22Rv1 (cell line): ENCODE results near the gene TMEM53.

ENCODE experiments used
- H3K27ac ChIP-seq: fragments of 450-650 bp; 2 replicates; pipeline ENCODE4 v1.5.1; 2017
- ZFX ChIP-seq: fragments of 450-650 bp; IDR thresholded peaks from 2 replicates; pipeline ENCODE4 v1.6.1; 2017; ENCODE audit warnings: antibody characterized with exemption, borderline replicate concordance
- TF ChIP-seq, protein P1 (sequence below): fragments of 450-650 bp; IDR thresholded peaks from 2 replicates; pipeline ENCODE4 v1.5.1; 2017; ENCODE audit warnings: mild to moderate bottlenecking

TMEM53 gene

DNA sequence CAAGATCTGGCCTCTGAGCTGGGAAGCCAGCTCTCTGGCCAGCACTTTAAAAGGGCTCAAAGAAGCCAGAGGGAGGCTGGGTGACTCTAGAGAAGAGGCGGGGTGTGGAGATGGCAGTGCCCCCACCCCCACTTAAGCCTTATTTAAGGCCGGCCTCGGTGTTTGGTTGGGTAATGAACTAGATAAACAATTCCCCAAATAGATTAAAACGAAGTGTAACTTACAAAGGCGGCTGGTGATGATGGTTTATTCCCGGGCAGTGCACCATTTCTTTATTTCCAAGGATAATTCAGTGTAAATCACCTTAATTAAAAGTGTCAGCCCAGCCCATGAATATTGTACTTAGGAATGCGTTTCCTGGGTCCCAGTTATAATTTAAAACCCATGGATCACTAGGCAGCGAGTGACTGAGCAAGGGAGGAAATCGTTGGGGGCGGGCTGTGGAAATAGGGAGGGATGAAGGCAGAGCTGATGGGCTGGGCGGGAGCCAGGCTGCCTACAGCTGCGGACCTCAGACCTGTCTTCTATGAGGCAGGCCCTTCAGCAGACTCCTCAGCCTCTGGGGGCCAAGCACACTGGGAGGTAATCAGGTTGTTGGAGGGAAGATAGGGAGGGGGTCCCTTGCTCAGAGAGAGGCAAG is 54.9 kb downstream of the TMEM53 start:
- no peak for TF ChIP-seq ZFX
- TF ChIP-seq, protein P1, sequence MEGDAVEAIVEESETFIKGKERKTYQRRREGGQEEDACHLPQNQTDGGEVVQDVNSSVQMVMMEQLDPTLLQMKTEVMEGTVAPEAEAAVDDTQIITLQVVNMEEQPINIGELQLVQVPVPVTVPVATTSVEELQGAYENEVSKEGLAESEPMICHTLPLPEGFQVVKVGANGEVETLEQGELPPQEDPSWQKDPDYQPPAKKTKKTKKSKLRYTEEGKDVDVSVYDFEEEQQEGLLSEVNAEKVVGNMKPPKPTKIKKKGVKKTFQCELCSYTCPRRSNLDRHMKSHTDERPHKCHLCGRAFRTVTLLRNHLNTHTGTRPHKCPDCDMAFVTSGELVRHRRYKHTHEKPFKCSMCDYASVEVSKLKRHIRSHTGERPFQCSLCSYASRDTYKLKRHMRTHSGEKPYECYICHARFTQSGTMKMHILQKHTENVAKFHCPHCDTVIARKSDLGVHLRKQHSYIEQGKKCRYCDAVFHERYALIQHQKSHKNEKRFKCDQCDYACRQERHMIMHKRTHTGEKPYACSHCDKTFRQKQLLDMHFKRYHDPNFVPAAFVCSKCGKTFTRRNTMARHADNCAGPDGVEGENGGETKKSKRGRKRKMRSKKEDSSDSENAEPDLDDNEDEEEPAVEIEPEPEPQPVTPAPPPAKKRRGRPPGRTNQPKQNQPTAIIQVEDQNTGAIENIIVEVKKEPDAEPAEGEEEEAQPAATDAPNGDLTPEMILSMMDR = no peak
- no peak overlapping the region for H3K27ac ChIP-seq

DNA sequence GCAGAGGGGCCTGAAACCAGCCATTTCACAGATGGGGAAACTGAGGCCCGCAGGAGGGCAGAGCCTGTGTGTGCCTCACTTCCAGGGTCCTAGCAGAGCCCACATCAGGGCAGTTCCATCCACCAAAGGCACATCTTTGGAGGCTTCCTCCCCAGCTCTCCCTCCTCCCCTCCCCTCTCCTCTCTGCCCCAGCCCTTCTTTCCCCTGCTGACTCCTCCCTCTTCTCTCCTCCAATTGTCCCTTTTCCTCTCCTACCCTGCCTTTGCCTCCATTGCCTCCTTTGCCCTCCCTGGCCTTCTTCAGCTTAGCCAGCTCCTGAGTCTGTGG is 56.6 kb downstream of the TMEM53 start:
- TF ChIP-seq, protein P1 = no peak
- TF ChIP-seq ZFX = no peak
- no peak overlapping the region for H3K27ac ChIP-seq

DNA sequence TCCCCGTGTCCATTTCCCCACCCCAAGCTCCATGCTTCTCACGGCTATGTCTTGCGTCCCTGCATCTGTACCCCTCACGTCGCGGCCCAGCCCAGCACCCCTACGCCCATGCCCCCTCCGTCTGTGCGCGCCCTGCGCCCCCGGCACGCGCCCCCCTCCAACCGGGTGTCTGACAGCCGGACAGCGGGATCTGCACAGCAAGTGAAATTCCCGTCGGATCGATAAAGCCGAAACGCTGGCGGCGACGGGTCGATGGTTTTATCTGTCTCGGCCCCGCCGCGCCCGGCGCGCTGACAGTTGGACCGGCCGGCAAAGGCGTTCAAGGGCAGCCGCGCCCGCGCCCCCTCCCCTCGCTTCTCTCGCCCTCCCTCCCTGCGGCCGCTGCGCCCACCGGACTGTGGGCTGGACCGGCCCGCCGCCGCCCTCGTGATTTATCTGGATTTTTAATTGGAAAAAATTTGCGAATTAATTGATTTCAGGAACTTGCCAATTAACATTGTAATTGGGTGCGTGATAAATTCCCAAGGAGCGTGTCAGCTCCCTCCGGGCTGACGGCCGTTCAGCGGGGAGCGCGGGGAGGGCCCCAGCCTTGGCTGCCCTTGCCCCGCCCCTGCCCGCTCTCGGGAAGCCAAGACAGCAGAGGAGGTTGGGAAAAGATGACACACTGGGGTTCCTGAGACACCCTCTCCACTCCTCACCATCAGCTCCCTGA is 57.1 kb downstream of the TMEM53 start:
- no peak overlapping the region for H3K27ac ChIP-seq

DNA sequence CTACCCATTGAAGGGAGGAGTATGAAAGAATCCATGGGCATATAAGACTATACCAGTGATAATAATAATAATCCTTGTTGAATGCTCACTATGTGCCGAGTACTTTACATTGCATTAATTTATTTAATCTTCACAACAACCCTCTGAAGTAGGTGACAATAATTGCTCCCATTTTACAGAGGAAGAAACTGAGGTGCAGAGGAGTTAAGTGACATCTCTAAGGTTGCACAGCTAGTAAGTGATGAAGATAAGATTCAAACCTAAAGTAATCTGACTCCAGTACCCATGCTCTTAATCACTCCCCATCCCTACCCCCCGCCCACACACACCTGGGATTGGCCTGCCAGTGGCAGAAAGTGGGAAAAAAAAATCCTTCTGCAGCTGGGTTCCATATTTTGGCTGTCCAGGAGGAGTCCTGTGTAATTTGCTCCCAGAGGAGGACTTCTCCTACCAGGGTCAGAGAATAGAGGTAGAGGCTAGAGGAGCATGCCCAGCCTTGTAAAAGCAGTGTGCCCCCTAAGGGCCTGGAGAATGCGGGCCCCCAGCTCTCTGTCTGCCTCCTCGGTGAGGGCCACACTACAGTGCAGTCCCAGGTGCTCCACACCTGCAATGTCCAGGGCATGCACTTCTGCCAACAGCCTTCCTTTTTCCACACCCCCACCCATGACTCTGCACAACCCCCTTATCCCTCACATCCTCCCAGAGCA is 57.8 kb downstream of the TMEM53 start:
- H3K27ac ChIP-seq = no peak overlapping the region
- TF ChIP-seq, protein P1 = no peak
- no peak for TF ChIP-seq ZFX

More for the DNA sequence above, 57.1 kb downstream of the TMEM53 start:
- no peak for TF ChIP-seq ZFX
- TF ChIP-seq, protein P1 = no peak

DNA sequence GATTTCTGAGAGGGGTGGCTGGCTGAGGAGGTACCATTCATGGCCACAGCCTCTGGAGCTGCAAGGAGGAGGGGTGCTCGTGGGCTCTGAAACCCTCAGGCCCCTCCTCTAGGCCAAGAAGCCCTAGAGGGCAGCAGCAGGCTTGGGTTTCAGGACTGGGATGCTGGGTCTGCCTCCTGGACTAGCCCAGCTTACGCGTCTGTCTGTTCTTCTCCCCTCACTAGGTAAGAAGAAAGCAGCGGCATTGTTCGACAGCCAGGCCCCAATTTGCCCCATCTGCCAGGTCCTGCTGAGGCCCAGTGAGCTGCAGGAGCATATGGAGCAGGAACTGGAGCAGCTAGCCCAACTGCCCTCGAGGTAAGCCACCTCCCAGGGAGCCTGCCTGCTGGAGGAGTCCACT is 60.3 kb downstream of the TMEM53 start:
- TF ChIP-seq ZFX = no peak
- TF ChIP-seq, protein P1 = no peak
- H3K27ac ChIP-seq = no peak overlapping the region

DNA sequence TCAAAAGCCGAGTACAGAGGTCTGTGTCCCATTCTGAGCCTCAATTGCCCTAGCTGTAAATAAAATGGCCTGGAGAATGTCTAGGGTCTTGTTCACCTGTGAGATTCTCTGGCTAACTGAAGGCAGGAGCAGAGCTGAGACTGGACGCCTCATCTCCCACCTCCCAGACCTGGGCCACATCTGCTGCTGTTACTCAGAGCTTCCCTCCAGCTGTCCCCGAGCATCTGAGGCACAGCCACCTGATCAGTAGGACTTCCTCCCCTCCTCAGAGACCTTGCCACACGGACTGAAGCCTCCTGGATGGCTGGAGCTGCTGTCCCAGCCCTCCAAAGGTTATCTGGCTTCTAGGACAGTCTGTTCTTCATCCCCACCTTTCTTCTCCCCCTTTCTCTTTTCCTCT is 62.4 kb downstream of the TMEM53 start:
- H3K27ac ChIP-seq = no peak overlapping the region
- no peak for TF ChIP-seq ZFX
- TF ChIP-seq, protein P1 = no peak

DNA sequence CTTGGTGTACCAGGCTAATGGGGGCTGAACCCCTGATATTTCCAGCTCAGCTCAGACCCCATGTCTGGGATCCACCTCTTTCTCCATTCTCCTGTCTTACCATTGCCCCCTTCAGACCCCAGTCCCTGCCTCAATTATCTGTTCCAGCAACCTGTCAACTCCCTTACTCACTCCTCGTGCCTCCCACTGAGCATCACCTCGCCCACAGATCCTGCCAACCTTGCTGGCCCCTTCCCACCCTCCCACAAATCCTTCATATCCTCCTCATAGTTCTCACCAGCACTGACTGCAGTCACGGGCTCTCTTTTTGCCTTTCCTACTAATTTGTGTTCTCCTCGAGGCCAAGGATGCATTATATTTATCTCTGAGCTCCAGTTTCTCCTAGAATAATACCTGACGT is 62.9 kb downstream of the TMEM53 start:
- no peak for TF ChIP-seq ZFX
- TF ChIP-seq, protein P1 = no peak

More for the DNA sequence above, 62.9 kb downstream of the TMEM53 start:
- no peak overlapping the region for H3K27ac ChIP-seq
